ENCODE measurements around the gene FSTL4.

GRCh38 chr5:133559960-133560359, 52.4 kb downstream of the FSTL4 start:
- no peak for TF ChIP-seq CTCF (IDR thresholded peaks at IDR 0.05)
- no peak for TF ChIP-seq EZH2 (IDR thresholded peaks at IDR 0.05; ENCODE audit: borderline replicate concordance, insufficient read depth, low read depth, low read length, poor library complexity, severe bottlenecking)

Data from B cell (primary cell).